Sigmoid colon (tissue), 7 donors: ENCODE data around the gene EVA1A. TPM values are rescaled to one million over a fixed set of nuclear protein-coding genes. Genes with fewer than 3 reads are reported as not detected.

Experiments used
- DNase-seq: peaks from one replicate; pipeline ENCODE4 v3.0.0-alpha.2; 2019
- H3K27ac ChIP-seq, 4 donors: fragments of 200-600 bp; sonication (generic); one replicate each; pipeline ENCODE4 v1.5.1; 2016 to 2019; ENCODE audit warnings: mild to moderate bottlenecking in 1 of 4
- H3K27me3 ChIP-seq, 3 donors: fragments of 200-600 bp; sonication (generic); one replicate each; pipeline ENCODE4 v1.5.1; 2019; ENCODE audit warnings: mild to moderate bottlenecking in 1 of 3
- H3K36me3 ChIP-seq, 4 donors: fragments of 200-600 bp; sonication (generic); one replicate each; pipeline ENCODE4 v1.5.1; 2016 to 2019
- H3K4me1 ChIP-seq, 4 donors: fragments of 200-600 bp; sonication (generic); one replicate each; pipeline ENCODE4 v1.5.1; 2017 to 2019
- H3K4me3 ChIP-seq, 4 donors: fragments of 200-600 bp; sonication (generic); one replicate each; pipeline ENCODE4 v1.5.1; 2017 to 2019; ENCODE audit warnings: mild to moderate bottlenecking in 2 of 4, moderate library complexity in 1 of 4
- H3K9me3 ChIP-seq, 4 donors: fragments of 200-600 bp in 3 of 4; sonication (generic) in 3 of 4; one replicate each; pipeline versions ENCODE4 v1.5.1 to v1.6.1; 2013 to 2019
- EP300 ChIP-seq, 4 donors: sonication (generic); formaldehyde crosslinking; IDR thresholded peaks; one replicate each; pipeline ENCODE4 v1.6.1; 2017; ENCODE audit warnings: antibody characterized with exemption in 4 of 4
- POLR2A ChIP-seq, 2 donors: fragments of 450-650 bp; IDR thresholded peaks; one replicate each; pipeline ENCODE4 v1.6.1; 2016; ENCODE audit warnings: antibody characterized with exemption in 2 of 2, mild to moderate bottlenecking in 2 of 2, moderate library complexity in 2 of 2
- POLR2AphosphoS5 ChIP-seq, 4 donors: sonication (generic); formaldehyde crosslinking; IDR thresholded peaks; one replicate each; pipeline ENCODE4 v1.6.1; 2017; ENCODE audit warnings: antibody characterized with exemption in 4 of 4
- WGBS, 2 donors: extraction: QIAGEN DNeasy Blood & Tissue Kit; methylation state at CpG; one replicate each; pipeline ENCODE4 v1.1.7; 2013; 5-methylcytosine and 5-hydroxymethylcytosine counted together
- intact Hi-C: fragments of 100-400 bp; cut with DNase I; formaldehyde crosslinking; loops from one replicate; pipeline ENCODE4 v1.15.1; 2023
- polyA plus RNA-seq, 3 donors: library from polyadenylated mRNA; stranded (reverse); fragments of 200-250 nt; gene quantifications; one replicate each; pipeline ENCODE4 v1.2.3, GENCODE V29; 2013
- total RNA-seq, 4 donors: library from RNA; depleted of rRNA; stranded (reverse); fragments of >200 nt; gene quantifications; one replicate each; pipeline ENCODE4 v1.1.0, GENCODE V29; 2016
- TF ChIP-seq, protein P1 (sequence below), 4 experiments: fragments of 450-650 bp in 3 of 4; fragments of 200-600 bp in 1 of 4; IDR thresholded peaks; one replicate each; pipeline ENCODE4 v1.5.1; 2016 to 2019; ENCODE audit warnings: antibody characterized with exemption in 4 of 4, mild to moderate bottlenecking in 3 of 4, moderate library complexity in 2 of 4
- donor health status: healthy with polysubstance abuse.
- donor health status: Bipolar disorder and iron deficiency.
- donor health status: healthy.

The EVA1A gene
- total and polyA plus RNA-seq, 7 donors: 1.2 to 5.4 (median 1.2) TPM; not detected in 4

DNA sequence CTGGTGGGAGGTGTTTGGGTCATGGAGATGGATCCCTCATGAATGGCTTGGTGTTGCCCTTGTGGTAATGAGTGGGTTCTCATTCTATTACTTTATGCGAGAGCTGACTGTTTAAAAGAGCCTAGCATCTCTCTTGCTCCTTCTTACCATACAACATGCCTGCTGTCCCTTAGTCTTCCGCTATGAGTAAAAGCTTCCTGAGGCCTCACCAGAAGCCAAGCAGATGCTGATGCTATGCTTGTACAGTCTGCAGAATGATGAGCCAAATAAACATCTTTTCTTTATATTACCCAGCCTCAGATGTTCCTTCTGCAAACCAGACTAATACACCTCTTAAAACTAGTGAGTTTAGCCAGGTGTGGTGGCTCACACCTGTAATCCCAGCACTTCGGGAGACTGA lies 23.1 kb downstream of the EVA1A start:
- Histone ChIP-seq H3K27me3 (no peaks in the 10 kb centered on the region), H3K36me3 (no peaks in the 10 kb centered on the region), H3K27ac (no peak overlapping the region), H3K9me3 (no peaks in the 10 kb centered on the region), H3K4me1 (no peaks in the 10 kb centered on the region), H3K4me3 (no peak overlapping the region)
- no peak for DNase-seq
- intact Hi-C loops: no loop called here
- TF ChIP-seq, protein P1, sequence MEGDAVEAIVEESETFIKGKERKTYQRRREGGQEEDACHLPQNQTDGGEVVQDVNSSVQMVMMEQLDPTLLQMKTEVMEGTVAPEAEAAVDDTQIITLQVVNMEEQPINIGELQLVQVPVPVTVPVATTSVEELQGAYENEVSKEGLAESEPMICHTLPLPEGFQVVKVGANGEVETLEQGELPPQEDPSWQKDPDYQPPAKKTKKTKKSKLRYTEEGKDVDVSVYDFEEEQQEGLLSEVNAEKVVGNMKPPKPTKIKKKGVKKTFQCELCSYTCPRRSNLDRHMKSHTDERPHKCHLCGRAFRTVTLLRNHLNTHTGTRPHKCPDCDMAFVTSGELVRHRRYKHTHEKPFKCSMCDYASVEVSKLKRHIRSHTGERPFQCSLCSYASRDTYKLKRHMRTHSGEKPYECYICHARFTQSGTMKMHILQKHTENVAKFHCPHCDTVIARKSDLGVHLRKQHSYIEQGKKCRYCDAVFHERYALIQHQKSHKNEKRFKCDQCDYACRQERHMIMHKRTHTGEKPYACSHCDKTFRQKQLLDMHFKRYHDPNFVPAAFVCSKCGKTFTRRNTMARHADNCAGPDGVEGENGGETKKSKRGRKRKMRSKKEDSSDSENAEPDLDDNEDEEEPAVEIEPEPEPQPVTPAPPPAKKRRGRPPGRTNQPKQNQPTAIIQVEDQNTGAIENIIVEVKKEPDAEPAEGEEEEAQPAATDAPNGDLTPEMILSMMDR (IDR thresholded peaks at IDR 0.05): no peak
- no peak for TF ChIP-seq POLR2AphosphoS5 (IDR thresholded peaks at IDR 0.05)
- TF ChIP-seq EP300 (IDR thresholded peaks at IDR 0.05): no peak
- no peak for TF ChIP-seq POLR2A (IDR thresholded peaks at IDR 0.05)
- WGBS, 2 donors: 93 to 95% methylated on average over 3 of the region's 3 CpGs

DNA sequence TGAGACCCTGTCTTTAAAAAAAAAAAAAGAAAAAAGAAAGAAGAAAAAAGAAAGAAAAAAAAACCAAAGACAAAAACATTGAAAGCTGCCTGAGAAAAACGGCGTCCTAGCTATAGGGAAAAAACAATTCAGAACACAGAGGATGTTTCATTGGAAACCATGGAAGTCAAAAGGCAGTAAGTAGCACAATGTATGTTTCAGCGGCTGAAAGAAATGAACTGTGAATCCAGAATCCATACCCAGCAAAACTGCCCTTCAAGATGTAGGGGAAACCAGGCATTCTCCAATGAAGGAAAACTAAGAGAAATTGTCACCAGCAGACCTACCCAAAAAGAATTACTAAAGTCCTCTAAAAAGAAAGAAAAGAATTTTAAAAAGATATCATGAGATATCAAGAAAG lies 27.6 kb downstream of the EVA1A start:
- Histone ChIP-seq H3K9me3 (no peaks in the 10 kb centered on the region), H3K4me1 (no peaks in the 10 kb centered on the region), H3K4me3 (no peak overlapping the region), H3K27me3 (no peaks in the 10 kb centered on the region), H3K36me3 (no peaks in the 10 kb centered on the region), H3K27ac (no peak overlapping the region)
- TF ChIP-seq, protein P1 (IDR thresholded peaks at IDR 0.05): no peak
- no peak for TF ChIP-seq EP300 (IDR thresholded peaks at IDR 0.05)
- no peak for TF ChIP-seq POLR2AphosphoS5 (IDR thresholded peaks at IDR 0.05)
- TF ChIP-seq POLR2A (IDR thresholded peaks at IDR 0.05): no peak
- no peak for DNase-seq
- WGBS, 2 donors: 93 to 94% methylated on average over 3 of the region's 3 CpGs
- intact Hi-C loops: no loop called here

DNA sequence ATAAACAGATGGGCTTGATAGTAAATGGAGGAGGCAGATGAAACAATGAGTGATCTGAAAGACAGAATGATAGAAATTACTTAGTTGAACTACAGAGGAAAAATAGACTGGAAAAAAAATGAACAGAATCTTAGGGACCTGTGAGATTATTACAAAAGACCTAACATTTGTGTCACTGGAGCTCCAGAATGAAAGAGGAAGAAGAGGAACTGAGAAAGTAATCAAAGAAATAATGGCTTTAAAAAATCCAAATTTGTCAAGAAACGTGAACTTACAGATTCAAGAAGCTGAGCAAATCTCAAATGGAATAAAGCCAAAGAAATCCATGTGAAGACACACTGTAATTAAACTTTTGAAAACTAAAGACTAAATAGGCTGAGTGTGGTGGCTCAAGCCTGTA lies 28.3 kb downstream of the EVA1A start:
- intact Hi-C loops: no loop called here
- TF ChIP-seq POLR2AphosphoS5 (IDR thresholded peaks at IDR 0.05) (no peak), POLR2A (IDR thresholded peaks at IDR 0.05) (no peak), EP300 (IDR thresholded peaks at IDR 0.05) (no peak)
- TF ChIP-seq, protein P1 (IDR thresholded peaks at IDR 0.05): no peak
- Histone ChIP-seq H3K36me3 (no peaks in the 10 kb centered on the region), H3K27ac (no peak overlapping the region), H3K4me3 (no peak overlapping the region), H3K27me3 (no peaks in the 10 kb centered on the region), H3K4me1 (no peaks in the 10 kb centered on the region), H3K9me3 (no peaks in the 10 kb centered on the region)
- DNase-seq: no peak
- WGBS, 2 donors: 74 to 75% methylated on average over 1 of the region's 1 CpG

DNA sequence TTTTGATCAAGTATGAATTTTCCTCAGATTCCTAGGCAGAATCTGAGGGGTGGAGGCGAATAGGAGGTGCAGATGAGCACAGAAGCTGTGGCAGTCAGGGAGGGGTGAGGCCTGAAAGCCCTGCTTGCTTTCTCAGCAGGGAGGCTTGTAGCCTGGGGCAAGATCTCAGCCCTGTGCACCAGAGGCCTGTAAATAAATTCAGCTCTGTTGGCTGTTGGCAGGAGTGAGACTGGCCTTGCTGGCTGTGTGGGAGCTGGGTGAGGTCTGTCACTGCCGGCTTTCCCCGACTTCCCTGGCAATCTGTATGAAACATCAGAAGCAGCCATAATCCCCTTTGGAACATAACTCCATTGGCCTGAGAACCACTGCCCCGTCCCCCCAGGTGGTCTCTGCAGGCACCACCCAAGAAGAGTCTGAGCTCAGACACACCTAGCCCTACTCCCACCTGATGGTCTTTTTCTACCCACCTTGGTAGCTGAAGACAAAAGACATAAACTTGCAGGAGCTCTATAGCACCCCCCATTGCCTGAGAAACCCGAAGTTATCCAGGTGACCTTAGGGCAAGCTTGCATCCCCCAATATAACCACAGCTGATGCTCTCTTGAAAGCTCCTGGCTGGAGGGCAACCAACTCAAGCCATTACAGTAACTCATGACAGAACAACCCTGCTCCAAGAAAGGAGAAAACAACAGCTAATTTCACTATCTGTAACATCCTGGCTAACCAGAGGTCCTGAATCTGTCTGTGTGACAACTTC lies 32.3 kb downstream of the EVA1A start:
- no peak for DNase-seq
- H3K36me3 ChIP-seq: no peaks in the 10 kb centered on the region
- no peaks in the 10 kb centered on the region for H3K9me3 ChIP-seq
- H3K27ac ChIP-seq: no peak overlapping the region
- 76 to 85% methylated on average over 5 of the region's 5 CpGs for WGBS, 2 donors
- intact Hi-C loops: no loop called here
- peaks cover 0 to 6% (median 0%) of the 10 kb centered on the region in 3 donors for H3K27me3 ChIP-seq
- no peak overlapping the region for H3K4me3 ChIP-seq
- no peak for TF ChIP-seq POLR2A (IDR thresholded peaks at IDR 0.05)
- TF ChIP-seq, protein P1 (IDR thresholded peaks at IDR 0.05): no peak
- TF ChIP-seq EP300 (IDR thresholded peaks at IDR 0.05): no peak
- no peak for TF ChIP-seq POLR2AphosphoS5 (IDR thresholded peaks at IDR 0.05)
- no peaks in the 10 kb centered on the region for H3K4me1 ChIP-seq

DNA sequence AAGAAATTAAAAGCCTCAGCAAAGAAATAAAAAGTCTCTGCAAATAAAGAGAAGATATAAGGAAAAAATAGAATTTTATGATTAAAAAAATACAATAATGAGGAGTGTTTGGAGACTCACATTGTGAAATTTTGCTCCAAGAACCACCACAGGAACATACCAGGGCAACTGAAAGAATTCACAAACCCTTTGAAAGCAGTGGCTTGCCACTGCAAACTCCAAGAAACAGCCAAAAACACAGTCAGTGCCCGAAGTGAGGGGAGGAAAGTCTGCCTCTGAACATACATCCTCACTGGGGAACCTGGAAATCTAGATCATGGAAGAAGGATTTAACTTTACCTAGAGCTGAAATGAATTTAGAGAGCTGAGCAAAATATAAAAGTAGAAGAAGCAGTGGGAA lies 33.1 kb downstream of the EVA1A start:
- no peak overlapping the region for H3K27ac ChIP-seq
- H3K4me3 ChIP-seq: no peak overlapping the region
- H3K9me3 ChIP-seq: no peaks in the 10 kb centered on the region
- 74 to 88% methylated on average over 1 of the region's 1 CpG for WGBS, 2 donors
- intact Hi-C loops: no loop called here
- peaks cover 0 to 6% (median 0%) of the 10 kb centered on the region in 3 donors for H3K27me3 ChIP-seq
- TF ChIP-seq, protein P1 (IDR thresholded peaks at IDR 0.05): no peak
- TF ChIP-seq EP300 (IDR thresholded peaks at IDR 0.05) (no peak), POLR2A (IDR thresholded peaks at IDR 0.05) (no peak), POLR2AphosphoS5 (IDR thresholded peaks at IDR 0.05) (no peak)
- DNase-seq: no peak
- no peaks in the 10 kb centered on the region for H3K36me3 ChIP-seq
- H3K4me1 ChIP-seq: no peaks in the 10 kb centered on the region
